CD4-positive, CD25-positive, alpha-beta regulatory T cell (primary cell): ENCODE measurements around the gene B4GALNT2. TPM values are rescaled to one million over a fixed set of nuclear protein-coding genes. Genes with fewer than 3 reads are reported as not detected.
A peak's percentile ranks its signal among the peaks of the same experiment; 100 is the strongest.

Experiments
- ATAC-seq, 2 donors: fragments of 150-1000 bp; cut with Tn5 transposase; one replicate each; pipeline ENCODE4 v1.10.0; 2021; ENCODE audit warnings: low read depth in 2 of 2, moderate number of reproducible peaks in 2 of 2, moderate library complexity in 1 of 2
- DNase-seq, 3 donors: peaks; one replicate each; pipeline versions ENCODE4 v3.0.0 to v3.0.0-alpha.2; 2012 to 2022; ENCODE audit warnings: mixed read lengths in 1 of 3
- H3K27ac ChIP-seq: one replicate; pipeline ENCODE4 v1.7.0; 2013; ENCODE audit warnings: mild to moderate bottlenecking, low read length; ENCODE audit not compliant: insufficient read depth, poor library complexity, severe bottlenecking
- H3K27me3 ChIP-seq: one replicate; pipeline ENCODE4 v1.7.0; 2013; ENCODE audit warnings: low read length; ENCODE audit not compliant: control insufficient read depth, insufficient read depth
- H3K36me3 ChIP-seq: one replicate; pipeline ENCODE4 v1.7.0; 2013; ENCODE audit warnings: mild to moderate bottlenecking, low read length, moderate library complexity; ENCODE audit not compliant: control insufficient read depth, insufficient read depth
- H3K4me1 ChIP-seq: 2 replicates; pipeline ENCODE4 v1.7.0; 2013; ENCODE audit warnings: mild to moderate bottlenecking, low read length; ENCODE audit not compliant: insufficient read depth, control insufficient read depth, poor library complexity, severe bottlenecking
- H3K4me3 ChIP-seq: one replicate; pipeline ENCODE4 v1.7.0; 2013; ENCODE audit warnings: low read depth, mild to moderate bottlenecking, low read length, moderate library complexity
- H3K9me3 ChIP-seq, 2 experiments: 1 replicate in 1 of 2; 2 replicates in 1 of 2; pipeline ENCODE4 v1.7.0; 2013; ENCODE audit warnings: low read length in 2 of 2, mild to moderate bottlenecking in 1 of 2, moderate library complexity in 1 of 2; ENCODE audit not compliant: control insufficient read depth in 2 of 2
- H3K27ac Mint-ChIP-seq, 3 donors: one replicate each; pipeline ENCODE4 v1.8.0; 2020 to 2022; ENCODE audit warnings: mild to moderate bottlenecking in 3 of 3, mixed read lengths in 3 of 3, moderate library complexity in 2 of 3
- H3K27me3 Mint-ChIP-seq: one replicate; pipeline ENCODE4 v1.8.0; 2022; ENCODE audit warnings: mild to moderate bottlenecking, mixed read lengths
- H3K36me3 Mint-ChIP-seq: one replicate; pipeline ENCODE4 v1.8.0; 2020; ENCODE audit warnings: mixed read lengths
- H3K4me1 Mint-ChIP-seq, 4 donors: one replicate each; pipeline ENCODE4 v1.8.0; 2020 to 2022; ENCODE audit warnings: mixed read lengths in 4 of 4, mild to moderate bottlenecking in 1 of 4
- H3K4me3 Mint-ChIP-seq, 4 donors: one replicate each; pipeline ENCODE4 v1.8.0; 2020 to 2022; ENCODE audit warnings: mild to moderate bottlenecking in 4 of 4, mixed read lengths in 4 of 4, moderate library complexity in 3 of 4
- H3K9me3 Mint-ChIP-seq, 7 donors: one replicate each; pipeline ENCODE4 v1.8.0; 2020 to 2022; ENCODE audit warnings: mixed read lengths in 7 of 7, mild to moderate bottlenecking in 3 of 7, moderate library complexity in 2 of 7
- polyA plus RNA-seq, 4 donors: library from polyadenylated mRNA; unstranded; fragments of 300-500 nt; fragmentation: Illumina TruSeq; gene quantifications; one replicate each; pipeline ENCODE4 v1.2.3, GENCODE V29; 2021
- total RNA-seq: library from RNA; stranded (reverse); gene quantifications from one replicate; pipeline ENCODE4 v1.2.3, GENCODE V29; 2022

The B4GALNT2 gene
- total and polyA plus RNA-seq, 5 donors from 2014 or later: not detected

DNA sequence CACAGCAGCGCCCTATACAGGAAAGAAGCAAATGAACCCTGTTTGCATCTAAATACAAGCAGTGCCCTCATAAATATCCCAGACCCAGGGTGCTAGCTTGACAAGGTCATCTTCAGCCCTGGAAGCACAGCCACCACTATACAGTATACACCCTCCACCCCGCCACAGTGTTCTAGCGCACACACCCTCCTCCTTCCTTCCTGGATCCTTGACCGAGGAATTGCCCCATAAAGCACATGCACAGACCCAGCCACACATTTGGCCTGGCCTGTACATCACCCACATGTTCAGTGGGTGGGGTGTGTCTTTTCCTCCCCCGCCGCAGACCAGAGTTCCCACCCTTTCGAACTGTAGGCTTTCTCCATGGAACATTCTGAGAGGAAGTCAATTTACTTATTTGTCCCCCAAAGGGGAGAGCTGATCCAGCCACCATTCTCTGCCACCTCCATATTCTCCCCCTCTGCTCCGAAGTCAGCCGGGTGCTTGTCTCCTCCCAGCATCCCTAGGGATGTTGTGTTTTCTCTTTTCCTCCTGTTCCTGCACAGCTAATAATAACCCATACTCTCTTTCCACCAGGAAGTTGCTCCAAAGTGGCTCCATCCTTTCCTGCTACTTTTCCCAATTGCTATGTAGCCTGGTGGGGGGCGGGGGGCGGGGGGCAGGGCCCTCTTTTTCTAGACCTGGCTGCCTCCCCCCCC, 84.5 kb downstream of the B4GALNT2 start:
- Mint-ChIP-seq H3K27me3 (no peaks in the 10 kb centered on the region), H3K9me3 (peaks cover 0 to 2% (median 0%) of the 10 kb centered on the region in 7 donors), H3K27ac (peak overlapping the region in 2 of 3 donors; percentile 60 to 86), H3K4me1 (peaks cover 4 to 74% (median 52%) of the 10 kb centered on the region in 4 donors), H3K4me3 (peak overlapping the region; percentile 2 to 80 (median 56)), H3K36me3 (peaks cover 7% of the 10 kb centered on the region)
- H3K36me3 ChIP-seq: no peaks in the 10 kb centered on the region
- no peaks in the 10 kb centered on the region for H3K9me3 ChIP-seq
- H3K4me3 ChIP-seq: no peak overlapping the region
- H3K27ac ChIP-seq: peak overlapping the region; percentile 63
- ATAC-seq (no peak), DNase-seq (no peak)
- H3K4me1 ChIP-seq: peaks cover 62% of the 10 kb centered on the region
- H3K27me3 ChIP-seq: no peaks in the 10 kb centered on the region

DNA sequence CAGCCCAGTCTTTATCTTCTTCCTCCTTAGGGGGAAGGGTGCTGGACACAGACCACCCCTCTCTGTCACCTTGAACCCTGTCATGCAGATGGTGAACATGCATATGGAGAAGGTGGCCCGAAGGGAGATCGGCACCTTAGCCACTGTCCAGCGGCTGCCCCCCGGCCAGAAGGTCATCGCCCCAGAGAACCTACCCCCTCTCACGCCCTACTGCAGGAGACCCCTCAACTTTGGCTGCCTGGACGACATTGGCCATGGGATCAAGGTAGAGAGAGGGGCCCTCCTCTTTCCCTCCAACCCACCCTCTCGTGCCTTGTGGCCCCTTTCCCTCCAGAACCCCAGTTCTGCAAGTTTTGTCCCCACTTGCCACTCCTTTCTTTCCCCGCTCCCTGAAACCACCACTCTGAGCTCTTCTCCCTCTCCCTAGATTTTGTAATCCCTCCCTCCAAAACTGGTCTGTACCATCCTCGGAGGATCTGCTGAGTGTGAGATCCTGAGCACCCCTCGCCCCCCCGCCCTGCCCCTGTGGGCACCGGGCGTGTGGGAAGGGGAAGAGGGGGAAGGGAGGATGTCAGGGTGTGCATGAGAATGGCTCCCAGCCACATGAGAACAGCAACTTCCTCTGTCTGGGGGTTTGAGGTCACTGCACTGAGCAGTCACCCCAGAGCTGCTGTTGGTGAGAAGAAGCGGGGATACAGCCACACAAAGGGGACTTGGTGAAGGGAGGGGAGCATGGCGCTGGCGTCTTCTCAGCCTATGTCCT, 85.3 kb downstream of the B4GALNT2 start:
- peak; percentile 21 to 84 (median 67) for DNase-seq

GRCh38 chr17:49218941-49219913, 86.7 kb downstream of the B4GALNT2 start:
- Mint-ChIP-seq H3K36me3 (peaks cover 11% of the 10 kb centered on the region), H3K9me3 (peaks cover 0 to 2% (median 0%) of the 10 kb centered on the region in 7 donors), H3K27ac (peak overlapping the region; percentile 76 to 92 (median 78)), H3K4me1 (peaks cover 9 to 68% (median 41%) of the 10 kb centered on the region in 4 donors), H3K27me3 (peaks cover 12% of the 10 kb centered on the region), H3K4me3 (peak overlapping the region; percentile 12 to 83 (median 66))
- ATAC-seq: peak in 1 of 2 donors; percentile 24
- Histone ChIP-seq H3K36me3 (no peaks in the 10 kb centered on the region), H3K9me3 (no peaks in the 10 kb centered on the region), H3K4me1 (peaks cover 64% of the 10 kb centered on the region), H3K4me3 (peak overlapping the region; percentile 41), H3K27me3 (no peaks in the 10 kb centered on the region), H3K27ac (peak overlapping the region; percentile 57)
- DNase-seq: peak in 1 of 3 donors; percentile 46

More for the DNA sequence above, 85.3 kb downstream of the B4GALNT2 start:
- peaks cover 4 to 69% (median 46%) of the 10 kb centered on the region in 4 donors for H3K4me1 Mint-ChIP-seq
- Histone ChIP-seq H3K27ac (peak overlapping the region; percentile 63), H3K4me3 (no peak overlapping the region), H3K36me3 (no peaks in the 10 kb centered on the region), H3K27me3 (no peaks in the 10 kb centered on the region), H3K9me3 (no peaks in the 10 kb centered on the region), H3K4me1 (peaks cover 61% of the 10 kb centered on the region)
- H3K27me3 Mint-ChIP-seq: peaks cover 3% of the 10 kb centered on the region
- peak overlapping the region; percentile 78 to 88 (median 82) for H3K4me3 Mint-ChIP-seq
- peak overlapping the region; percentile 71 to 93 (median 78) for H3K27ac Mint-ChIP-seq
- peak; percentile 85 to 92 for ATAC-seq
- peaks cover 7% of the 10 kb centered on the region for H3K36me3 Mint-ChIP-seq
- peaks cover 0 to 2% (median 0%) of the 10 kb centered on the region in 7 donors for H3K9me3 Mint-ChIP-seq

GRCh38 chr17:49219987-49220386, 87.4 kb downstream of the B4GALNT2 start:
- H3K27ac ChIP-seq: no peak overlapping the region
- ATAC-seq (no peak), DNase-seq (no peak)
- H3K27me3 ChIP-seq: no peaks in the 10 kb centered on the region
- Mint-ChIP-seq H3K27me3 (peaks cover 17% of the 10 kb centered on the region), H3K9me3 (peaks cover 0 to 2% (median 0%) of the 10 kb centered on the region in 7 donors), H3K27ac (no peak overlapping the region), H3K4me3 (no peak overlapping the region), H3K4me1 (peaks cover 9 to 64% (median 36%) of the 10 kb centered on the region in 4 donors), H3K36me3 (peaks cover 11% of the 10 kb centered on the region)
- H3K4me1 ChIP-seq: peaks cover 68% of the 10 kb centered on the region
- no peaks in the 10 kb centered on the region for H3K36me3 ChIP-seq
- H3K4me3 ChIP-seq: no peak overlapping the region
- H3K9me3 ChIP-seq: no peaks in the 10 kb centered on the region

DNA sequence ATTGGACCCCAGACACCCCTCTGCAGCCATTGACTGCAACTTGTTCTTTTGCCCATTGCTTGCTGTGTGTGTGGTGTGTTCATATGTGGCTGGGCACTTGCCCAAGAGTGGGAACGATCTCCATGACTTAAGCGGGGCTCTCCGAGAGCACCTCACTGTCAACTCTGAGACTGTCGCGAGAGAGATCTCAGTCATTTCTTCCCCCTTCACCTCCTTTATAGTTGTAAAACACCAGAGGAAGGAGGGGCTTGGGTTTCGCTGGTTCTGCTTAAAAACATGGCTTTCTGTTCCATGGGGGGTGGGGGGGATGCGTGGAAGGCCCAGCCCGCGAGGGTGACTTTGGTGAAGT, 90.6 kb downstream of the B4GALNT2 start:
- peaks cover 46% of the 10 kb centered on the region for H3K4me1 ChIP-seq
- Mint-ChIP-seq H3K4me1 (peaks cover 5 to 48% (median 24%) of the 10 kb centered on the region in 4 donors), H3K27ac (no peak overlapping the region), H3K27me3 (peaks cover 38% of the 10 kb centered on the region), H3K4me3 (peak overlapping the region; percentile 72 to 84 (median 81)), H3K36me3 (peaks cover 5% of the 10 kb centered on the region), H3K9me3 (peaks cover 0 to 2% (median 0%) of the 10 kb centered on the region in 7 donors)
- no peaks in the 10 kb centered on the region for H3K9me3 ChIP-seq
- H3K4me3 ChIP-seq: no peak overlapping the region
- H3K27me3 ChIP-seq: no peaks in the 10 kb centered on the region
- ATAC-seq (no peak), DNase-seq (no peak)
- H3K36me3 ChIP-seq: no peaks in the 10 kb centered on the region
- no peak overlapping the region for H3K27ac ChIP-seq

DNA sequence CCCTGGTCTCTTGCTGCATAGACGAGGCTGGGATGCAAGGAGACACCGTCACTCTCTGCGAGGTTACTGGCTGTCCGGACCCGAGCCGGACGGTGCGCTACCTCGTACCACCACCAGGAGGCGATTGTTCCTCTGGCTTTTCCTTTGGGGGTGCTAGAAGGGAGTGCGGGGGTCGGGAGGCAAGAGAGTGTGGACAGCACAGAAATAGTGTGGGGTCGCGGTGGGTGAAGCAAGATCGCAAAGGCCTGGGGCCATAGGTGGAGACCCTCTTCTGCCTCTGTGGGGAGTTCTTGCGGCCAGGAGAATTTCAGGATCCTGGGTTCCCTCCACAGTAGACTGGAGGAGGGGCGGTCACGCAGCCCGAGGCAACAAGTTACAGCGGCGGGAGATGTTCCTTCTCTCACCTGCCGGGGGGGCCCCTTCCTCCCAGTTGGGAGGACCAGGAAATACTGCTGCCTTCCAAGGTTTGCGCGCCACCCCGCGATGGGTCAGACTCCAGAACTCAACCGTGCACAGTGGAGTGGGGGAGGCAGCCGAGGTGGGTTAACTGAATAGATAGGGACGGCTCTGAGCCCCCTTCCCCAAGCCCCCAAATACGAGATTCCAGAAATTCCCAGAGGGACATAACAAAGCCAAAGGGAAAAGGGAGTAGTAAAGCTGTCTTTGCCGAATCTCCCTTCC, 91.1 kb downstream of the B4GALNT2 start:
- peaks cover 5 to 43% (median 20%) of the 10 kb centered on the region in 4 donors for H3K4me1 Mint-ChIP-seq
- peak overlapping the region in 1 of 3 donors; percentile 15 for H3K27ac Mint-ChIP-seq
- DNase-seq (peak; percentile 44 to 50 (median 45)), ATAC-seq (no peak)
- H3K36me3 ChIP-seq: no peaks in the 10 kb centered on the region
- H3K4me3 ChIP-seq: peak overlapping the region; percentile 48
- peaks cover 0 to 2% (median 0%) of the 10 kb centered on the region in 7 donors for H3K9me3 Mint-ChIP-seq
- H3K9me3 ChIP-seq: no peaks in the 10 kb centered on the region
- peaks cover 41% of the 10 kb centered on the region for H3K4me1 ChIP-seq
- H3K36me3 Mint-ChIP-seq: peaks cover 5% of the 10 kb centered on the region
- H3K27me3 Mint-ChIP-seq: peaks cover 38% of the 10 kb centered on the region
- peak overlapping the region; percentile 72 to 84 (median 81) for H3K4me3 Mint-ChIP-seq
- no peak overlapping the region for H3K27ac ChIP-seq
- no peaks in the 10 kb centered on the region for H3K27me3 ChIP-seq
